HepG2 (cell line): ENCODE measurements around the gene CKB. TPM values are rescaled to one million over a fixed set of nuclear protein-coding genes. Genes with fewer than 3 reads are reported as not detected.

ENCODE experiments used
- ATAC-seq: fragments of 200-7000 bp; cut with Tn5 transposase; 3 replicates; pipeline ENCODE4 v1.9.1; 2020; ENCODE audit warnings: mild to moderate bottlenecking, moderate library complexity
- BruUV-seq: library from RNA; stranded (reverse); fragments of 400-500 nt; replicated peaks from 2 replicates; lab custom pipeline; 2021; lab: Mats Ljungman, UMichigan
- CTCF ChIA-PET: fragments of 300-600 bp; formaldehyde crosslinking; extraction: SDS; loops from one replicate; lab custom pipeline; 2021; ENCODE audit warnings: low total read pairs, inconsistent platforms, low intra/inter-chr PET ratio; lab: Yijun Ruan, JAX
- POLR2A ChIA-PET: fragments of 350-600 bp; sonication (Branson Sonifier 250); formaldehyde crosslinking; loops from one replicate; lab custom pipeline; 2020; ENCODE audit warnings: antibody characterized with exemption, inconsistent platforms; lab: Yijun Ruan, JAX
- DNase-seq: peaks from one replicate; pipeline ENCODE4 v3.0.0-alpha.2; 2015; ENCODE audit warnings: low spot score
- FAIRE-seq: peaks from 3 replicates; lab custom pipeline; 2011; peaks lifted over from hg19 to GRCh38; lab: Jason Lieb, UNC
- H2AFZ ChIP-seq: one replicate; pipeline ENCODE4 v1.6.1; 2011; ENCODE audit warnings: low read length, inconsistent platforms
- H3K27ac ChIP-seq: fragments of 300-600 bp; 3 replicates; pipeline ENCODE4 v1.8.0; 2011; ENCODE audit warnings: mixed run types, mild to moderate bottlenecking, mixed read lengths, low read length, inconsistent platforms; ENCODE audit not compliant: insufficient read depth; ENCODE audit errors: extremely low read length
- H3K27me3 ChIP-seq, 2 experiments: fragments of 200-600 bp in 1 of 2; 2 replicates in 1 of 2; 3 replicates in 1 of 2; pipeline versions ENCODE4 v1.6.0 to v1.8.0; 2011; ENCODE audit warnings: low read length in 2 of 2, mild to moderate bottlenecking in 2 of 2, moderate library complexity in 2 of 2, inconsistent platforms in 1 of 2; ENCODE audit not compliant: insufficient read depth in 2 of 2, control insufficient read depth in 1 of 2
- H3K36me3 ChIP-seq, 2 experiments: fragments of 200-600 bp in 1 of 2; replicated peaks in 1 of 2; 2 replicates in 1 of 2; 3 replicates in 1 of 2; pipeline versions ENCODE4 v1.5.1 to v1.8.0; 2011; ENCODE audit warnings: low read length in 2 of 2, inconsistent platforms in 1 of 2; ENCODE audit not compliant: insufficient read depth in 2 of 2, control insufficient read depth in 1 of 2
- H3K4me1 ChIP-seq: 2 replicates; pipeline ENCODE4 v1.5.1; 2012; ENCODE audit warnings: low read length, inconsistent platforms; ENCODE audit not compliant: insufficient read depth
- H3K4me2 ChIP-seq: 2 replicates; pipeline ENCODE4 v1.6.0; 2011; ENCODE audit warnings: low read depth, low read length, inconsistent platforms
- H3K4me3 ChIP-seq, 3 experiments: fragments of 200-600 bp in 1 of 3; sonication (generic), shearing (Covaris generic) in 1 of 3; replicated peaks in 1 of 3; 2 replicates each; pipeline ENCODE4 v1.5.1; 2011 to 2016; ENCODE audit warnings: low read length in 3 of 3, inconsistent platforms in 2 of 3, low read depth in 2 of 3, mild to moderate bottlenecking in 2 of 3, control low read depth in 1 of 3, mixed read lengths in 1 of 3; ENCODE audit not compliant: insufficient read depth in 1 of 3
- H3K79me2 ChIP-seq: one replicate; pipeline ENCODE4 v1.6.1; 2011; ENCODE audit warnings: low read length, inconsistent platforms; ENCODE audit not compliant: insufficient read depth
- H3K9ac ChIP-seq: 2 replicates; pipeline ENCODE4 v1.6.0; 2011; ENCODE audit warnings: mild to moderate bottlenecking, low read depth, low read length, inconsistent platforms; ENCODE audit not compliant: insufficient read depth
- H3K9me3 ChIP-seq: 2 replicates; pipeline ENCODE4 v1.5.1; 2012; ENCODE audit warnings: mild to moderate bottlenecking, low read length
- H4K20me1 ChIP-seq: 2 replicates; pipeline ENCODE4 v1.6.0; 2011; ENCODE audit warnings: inconsistent platforms, mild to moderate bottlenecking, low read length, moderate library complexity; ENCODE audit not compliant: insufficient read depth
- FOXP4 ChIP-seq: sonication (generic); formaldehyde crosslinking; IDR thresholded peaks from 2 replicates; pipeline ENCODE4 v1.4.0; 2020; ENCODE audit warnings: missing genetic modification reagents
- HCFC1 ChIP-seq: fragments of 150-350 bp; IDR thresholded peaks from 2 replicates; pipeline ENCODE4 v1.6.1; 2014; ENCODE audit warnings: low read depth, low read length
- HMGA1 ChIP-seq: sonication (generic); formaldehyde crosslinking; conservative IDR thresholded peaks from 2 replicates; pipeline ENCODE4 v1.4.0; 2020; ENCODE audit warnings: missing genetic modification reagents
- NAIF1 ChIP-seq: sonication (generic); formaldehyde crosslinking; IDR thresholded peaks from 2 replicates; pipeline ENCODE4 v1.5.0; 2020; ENCODE audit warnings: mild to moderate bottlenecking, missing genetic modification reagents, borderline replicate concordance
- NFYB ChIP-seq: sonication (generic); formaldehyde crosslinking; IDR thresholded peaks from 2 replicates; pipeline ENCODE4 v1.4.0; 2020; ENCODE audit warnings: missing genetic modification reagents
- ZNF205 ChIP-seq: IDR thresholded peaks from 2 replicates; pipeline ENCODE4 v1.6.1; 2018; ENCODE audit warnings: missing biosample characterization, missing genetic modification reagents
- ZNF597 ChIP-seq: sonication (generic); formaldehyde crosslinking; IDR thresholded peaks from 2 replicates; pipeline ENCODE4 v1.5.0; 2020; ENCODE audit warnings: missing genetic modification reagents
- ZNF770 ChIP-seq: sonication (generic); formaldehyde crosslinking; IDR thresholded peaks from 2 replicates; pipeline ENCODE4 v1.5.0; 2020; ENCODE audit warnings: mild to moderate bottlenecking, missing genetic modification reagents
- WGBS: methylation state at CpG from one replicate; pipeline ENCODE4 v1.1.6; 2017; ENCODE audit warnings: low lambda C conversion rate; 5-methylcytosine and 5-hydroxymethylcytosine counted together
- in situ Hi-C: cut with HindIII; loops from 2 replicates; pipeline ENCODE4 v1.10.0; 2017; ENCODE audit warnings: low pct_unique_long_range_greater_than_20kb; ENCODE audit not compliant: extremely low pct_ligation_motif_present
- intact Hi-C: fragments of 100-400 bp; cut with micrococcal nuclease; formaldehyde crosslinking; loops from one replicate; pipeline ENCODE4 v1.10.0; 2022; ENCODE audit not compliant: unreplicated experiment
- polyA plus RNA-seq, 8 experiments: library from polyadenylated mRNA; depleted of rRNA in 3 of 8; stranded (reverse) in 7 of 8; unstranded in 1 of 8; fragments of >200 nt; fragmentation: Illumina TruSeq in 4 of 8; extraction: Trizol in 4 of 8; gene quantifications; 2 replicates each; pipeline versions ENCODE4 v1.2.1 to v1.2.3, GENCODE V29; 2011 to 2016; ENCODE audit warnings: low read depth in 4 of 8, missing spikeins in 1 of 8, mixed read lengths in 1 of 8; ENCODE audit not compliant: insufficient read depth in 1 of 8
- total RNA-seq, 5 experiments: library from RNA; depleted of rRNA; stranded (reverse); fragments of >200 nt; fragmentation: Illumina TruSeq; extraction: Trizol; gene quantifications; 2 replicates each; pipeline ENCODE4 v1.2.3, GENCODE V29; 2016; ENCODE audit warnings: low read depth in 1 of 5

Gene CKB
- total and polyA plus RNA-seq, 2 of the 13 experiments (the other 11 are each of a cell fraction or from before 2014, with no cell fraction given): 82.3 to 217 TPM

GRCh38 chr14:103496776-103497175, 25.9 kb downstream of the CKB start:
- Histone ChIP-seq H3K9me3 (no peaks in the 10 kb centered on the region), H3K27ac (no peak overlapping the region), H3K79me2 (no peaks in the 10 kb centered on the region), H3K9ac (no peak overlapping the region), H4K20me1 (no peaks in the 10 kb centered on the region), H3K4me2 (no peak overlapping the region), H2AFZ (no peak overlapping the region), H3K4me3 (no peak overlapping the region), H3K27me3 (no peaks in the 10 kb centered on the region), H3K4me1 (peaks cover 8% of the 10 kb centered on the region), H3K36me3 (peaks cover 8 to 46% of the 10 kb centered on the region in 2 experiments)
- ChIA-PET POLR2A (interaction anchor here (0.6 kb wide), 1 partner anchor 15 kb away, joined by 3 read pairs; no protein-coding TSS in a partner anchor), CTCF (no interaction called here)
- BruUV-seq: no TSS peak
- FAIRE-seq: no peak
- TF ChIP-seq FOXP4: no peak
- 0 out of 2 replicates have a peak, but pooled peaks have one; percentile 33 for TF ChIP-seq ZNF770
- WGBS: 3% methylated on average over 1 of the region's 1 CpG
- no peak for DNase-seq
- intact Hi-C loops: no loop called here
- no peak for ATAC-seq
- in situ Hi-C loops: no loop called here

GRCh38 chr14:103495854-103496253, 26.8 kb downstream of the CKB start:
- H3K4me1 ChIP-seq: peaks cover 8% of the 10 kb centered on the region
- ChIA-PET POLR2A (no interaction called here), CTCF (interaction anchor here (0.9 kb wide), 1 partner anchor 51 kb away, joined by 3 read pairs; no protein-coding TSS in a partner anchor)
- TF ChIP-seq ZNF205 (no peak), HCFC1 (no peak), NFYB (no peak), HMGA1 (CRISPR knock-in tag) (no peak), ZNF597 (CRISPR knock-in tag) (no peak), NAIF1 (CRISPR knock-in tag) (no peak)
- H3K9ac ChIP-seq: no peak overlapping the region
- FAIRE-seq: no peak
- no peak overlapping the region for H3K4me2 ChIP-seq
- no peaks in the 10 kb centered on the region for H3K79me2 ChIP-seq
- H2AFZ ChIP-seq: no peak overlapping the region
- no peak for DNase-seq
- no peaks in the 10 kb centered on the region for H3K9me3 ChIP-seq
- H4K20me1 ChIP-seq: no peaks in the 10 kb centered on the region
- H3K27ac ChIP-seq: no peak overlapping the region
- peaks cover 6 to 46% of the 10 kb centered on the region in 2 experiments for H3K36me3 ChIP-seq
- intact Hi-C loops: no loop called here
- no peak overlapping the region for H3K4me3 ChIP-seq
- H3K27me3 ChIP-seq: no peaks in the 10 kb centered on the region
- no TSS peak for BruUV-seq
- WGBS: 71% methylated on average over 1 of the region's 2 CpGs
- in situ Hi-C loops: no loop called here
- no peak for ATAC-seq
